Neural cell (in vitro differentiated cells): ENCODE results near the gene CAVIN3.

Experiments
- CTCF ChIP-seq: fragments of 450-650 bp; IDR thresholded peaks from 2 replicates; pipeline ENCODE4 v1.5.1; 2014; ENCODE audit warnings: antibody characterized with exemption, mild to moderate bottlenecking, moderate library complexity; ENCODE audit not compliant: poor library complexity, severe bottlenecking
- EP300 ChIP-seq: fragments of 450-650 bp; conservative IDR thresholded peaks from 2 replicates; pipeline ENCODE4 v1.6.1; 2014; ENCODE audit warnings: antibody characterized with exemption, mild to moderate bottlenecking, moderate library complexity; ENCODE audit not compliant: poor library complexity, severe bottlenecking
- EZH2 ChIP-seq: fragments of 200-600, 300-800 bp; shearing (Covaris generic), sonication (generic); IDR thresholded peaks from 2 replicates; pipeline ENCODE4 v1.6.1; 2014; ENCODE audit warnings: antibody characterized with exemption, low read length, borderline replicate concordance, mild to moderate bottlenecking; ENCODE audit not compliant: insufficient read depth, poor library complexity, severe bottlenecking
- POLR2AphosphoS5 ChIP-seq: IDR thresholded peaks from 2 replicates; pipeline ENCODE4 v1.6.1; 2012
- REST ChIP-seq: IDR thresholded peaks from 2 replicates; pipeline ENCODE4 v1.6.1; 2012; ENCODE audit warnings: borderline replicate concordance
- TAF1 ChIP-seq: IDR thresholded peaks from 2 replicates; pipeline ENCODE4 v1.6.1; 2012; ENCODE audit warnings: low read depth

- no peak for TF ChIP-seq CTCF
- TF ChIP-seq EZH2, result no peak
- no peak for TF ChIP-seq REST
- TF ChIP-seq EP300, result no peak
- TF ChIP-seq POLR2AphosphoS5, result no peak
- no peak for TF ChIP-seq TAF1
These were observed 6.7 kb upstream of the CAVIN3 start for GRCh38 chr11:6326985-6327384.
